Activated CD4-positive, alpha-beta T cell treated with anti-CD3 and anti-CD28 coated beads, Interleukin-10, Interleukin-2, amounts not matched to agents 100 ng/mL and 50 ng/mL, durations not matched to agents 16 hours and 8 hours (primary cell): ENCODE data around the gene RPS27L.
"Not testable (repeated sequence)": the region's sequence is repeated elsewhere in the genome, so short reads cannot be mapped to it uniquely, and the experiment has no call there.

ENCODE experiments used
- DNase-seq: peaks from one replicate; pipeline ENCODE4 v3.0.0-alpha.2; 2020

The RPS27L gene

GRCh38 chr15:63135281-63135680 is 22.0 kb downstream of the RPS27L start:
- DNase-seq = no peak

- DNase-seq = no peak
Observed at GRCh38 chr15:63134245-63134985, 22.9 kb downstream of the RPS27L start.

- no peak for DNase-seq
Observed at GRCh38 chr15:63133786-63134185, 23.5 kb downstream of the RPS27L start.

GRCh38 chr15:63126726-63127125 is 30.6 kb downstream of the RPS27L start:
- no peak for DNase-seq

GRCh38 chr15:63124506-63124905 is 32.8 kb downstream of the RPS27L start:
- DNase-seq = no peak

- DNase-seq = peak; percentile 85
Observed at GRCh38 chr15:63122002-63122875, 35.0 kb downstream of the RPS27L start.

GRCh38 chr15:63121382-63122001 is 35.8 kb downstream of the RPS27L start, which contains the start of gene LACTB:
LACTB (plus strand) TSS chr15:63121861; CDS start chr15:63121872, 11 bp downstream.
- peak; percentile 88 for DNase-seq

GRCh38 chr15:63118854-63119253 is 38.4 kb downstream of the RPS27L start:
- no peak for DNase-seq

- DNase-seq = no peak
Observed at GRCh38 chr15:63114465-63114864, 42.8 kb downstream of the RPS27L start.

GRCh38 chr15:63112871-63113270 is 44.4 kb downstream of the RPS27L start:
- no peak for DNase-seq

- no peak for DNase-seq
Observed at GRCh38 chr15:63111481-63111880, 45.8 kb downstream of the RPS27L start.

- DNase-seq = no peak
Observed at GRCh38 chr15:63110428-63111026, 46.8 kb downstream of the RPS27L start.

GRCh38 chr15:63109920-63110319 is 47.4 kb downstream of the RPS27L start:
- DNase-seq = no peak

- no peak for DNase-seq
Observed at GRCh38 chr15:63109498-63109897, 47.8 kb downstream of the RPS27L start.

GRCh38 chr15:63107895-63108546 is 49.3 kb downstream of the RPS27L start:
- DNase-seq = no peak

- DNase-seq = peak; percentile 9
Observed at GRCh38 chr15:63105354-63105753, 51.9 kb downstream of the RPS27L start.

GRCh38 chr15:63104727-63105126 is 52.5 kb downstream of the RPS27L start:
- no peak for DNase-seq

GRCh38 chr15:63103416-63103815 is 53.9 kb downstream of the RPS27L start:
- no peak for DNase-seq

- DNase-seq = not testable (repeated sequence)
Observed at GRCh38 chr15:63099581-63099980, 57.7 kb downstream of the RPS27L start.

GRCh38 chr15:63098901-63099300 is 58.4 kb downstream of the RPS27L start:
- not testable (repeated sequence) for DNase-seq
